Chondrocyte (in vitro differentiated cells): ENCODE results near the gene CDC42EP4. TPM values are rescaled to one million over a fixed set of nuclear protein-coding genes. Genes with fewer than 3 reads are reported as not detected.

Experiments used
- DNase-seq: peaks from one replicate; pipeline ENCODE4 v3.0.0; 2021; ENCODE audit warnings: mixed read lengths, low spot score
- H3K27ac Mint-ChIP-seq: one replicate; pipeline ENCODE4 v1.8.0; 2021; ENCODE audit warnings: mild to moderate bottlenecking, moderate library complexity, mixed read lengths; ENCODE audit not compliant: unreplicated experiment
- H3K27me3 Mint-ChIP-seq: 2 replicates; pipeline ENCODE4 v1.8.0; 2021; ENCODE audit warnings: low read depth, mixed read lengths
- H3K36me3 Mint-ChIP-seq: 2 replicates; pipeline ENCODE4 v1.8.0; 2021; ENCODE audit warnings: low read depth, mixed read lengths
- H3K4me1 Mint-ChIP-seq: 2 replicates; pipeline ENCODE4 v1.8.0; 2021; ENCODE audit warnings: low read depth, mild to moderate bottlenecking, mixed read lengths
- H3K4me3 Mint-ChIP-seq: one replicate; pipeline ENCODE4 v1.8.0; 2021; ENCODE audit warnings: mild to moderate bottlenecking, moderate library complexity, mixed read lengths; ENCODE audit not compliant: unreplicated experiment
- H3K9me3 Mint-ChIP-seq: 2 replicates; pipeline ENCODE4 v1.8.0; 2021; ENCODE audit warnings: low read depth, mixed read lengths
- total RNA-seq: library from RNA; stranded (reverse); gene quantifications from 3 replicates; pipeline ENCODE4 v1.2.1, GENCODE V29; 2021
- TF ChIP-seq, protein P1 (sequence below): fragments of 200-600 bp; sonication (generic); IDR thresholded peaks from 2 replicates; pipeline ENCODE4 v1.5.0; 2021; ENCODE audit warnings: antibody characterized with exemption, mild to moderate bottlenecking, moderate library complexity

Gene CDC42EP4
- total RNA-seq, 1 donor from 2014 or later, result 10.5 TPM

DNA sequence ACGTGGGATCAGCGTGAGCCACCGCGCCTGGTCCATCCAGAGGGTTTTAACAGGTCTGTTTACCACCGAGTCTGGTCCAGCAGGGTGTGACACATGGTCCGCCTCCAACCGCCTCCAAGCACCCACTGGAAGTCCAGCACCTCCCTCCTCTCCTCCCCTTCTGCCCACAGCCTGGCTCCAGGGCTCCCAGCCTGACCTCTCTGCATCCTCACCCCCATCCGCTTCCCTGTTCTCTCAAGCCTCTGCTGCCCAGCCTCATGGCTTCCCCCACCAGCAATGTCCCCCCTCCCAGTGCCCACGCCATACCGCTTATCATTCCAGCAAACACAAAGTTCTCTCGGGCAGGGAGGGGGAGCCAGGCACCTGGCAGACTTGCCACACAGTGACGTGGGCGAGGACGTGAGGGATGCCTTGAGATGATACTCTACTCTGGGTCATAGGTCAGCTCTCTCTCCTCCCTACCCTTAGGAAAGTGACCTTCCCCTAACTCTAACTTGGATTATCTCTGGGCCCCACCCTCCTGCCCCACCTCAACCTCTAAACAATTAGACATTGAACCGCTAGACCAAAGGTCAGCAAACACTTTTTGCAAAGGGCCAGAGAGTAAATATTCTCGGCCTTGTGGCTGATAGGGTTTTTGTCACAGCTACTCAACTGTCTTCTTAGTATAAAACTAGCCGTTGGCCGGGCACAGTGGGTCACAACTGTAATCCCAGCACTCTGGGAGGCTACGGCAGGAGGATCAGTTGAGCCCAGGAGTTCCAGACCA, 23.1 kb downstream of the CDC42EP4 start:
- peaks cover 2% of the 10 kb centered on the region for H3K36me3 Mint-ChIP-seq
- peaks cover 52% of the 10 kb centered on the region for H3K4me1 Mint-ChIP-seq
- TF ChIP-seq, protein P1, sequence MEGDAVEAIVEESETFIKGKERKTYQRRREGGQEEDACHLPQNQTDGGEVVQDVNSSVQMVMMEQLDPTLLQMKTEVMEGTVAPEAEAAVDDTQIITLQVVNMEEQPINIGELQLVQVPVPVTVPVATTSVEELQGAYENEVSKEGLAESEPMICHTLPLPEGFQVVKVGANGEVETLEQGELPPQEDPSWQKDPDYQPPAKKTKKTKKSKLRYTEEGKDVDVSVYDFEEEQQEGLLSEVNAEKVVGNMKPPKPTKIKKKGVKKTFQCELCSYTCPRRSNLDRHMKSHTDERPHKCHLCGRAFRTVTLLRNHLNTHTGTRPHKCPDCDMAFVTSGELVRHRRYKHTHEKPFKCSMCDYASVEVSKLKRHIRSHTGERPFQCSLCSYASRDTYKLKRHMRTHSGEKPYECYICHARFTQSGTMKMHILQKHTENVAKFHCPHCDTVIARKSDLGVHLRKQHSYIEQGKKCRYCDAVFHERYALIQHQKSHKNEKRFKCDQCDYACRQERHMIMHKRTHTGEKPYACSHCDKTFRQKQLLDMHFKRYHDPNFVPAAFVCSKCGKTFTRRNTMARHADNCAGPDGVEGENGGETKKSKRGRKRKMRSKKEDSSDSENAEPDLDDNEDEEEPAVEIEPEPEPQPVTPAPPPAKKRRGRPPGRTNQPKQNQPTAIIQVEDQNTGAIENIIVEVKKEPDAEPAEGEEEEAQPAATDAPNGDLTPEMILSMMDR, result no peak
- no peak overlapping the region for H3K4me3 Mint-ChIP-seq
- no peaks in the 10 kb centered on the region for H3K27me3 Mint-ChIP-seq
- H3K27ac Mint-ChIP-seq, result no peak overlapping the region
- no peak for DNase-seq
- no peaks in the 10 kb centered on the region for H3K9me3 Mint-ChIP-seq

DNA sequence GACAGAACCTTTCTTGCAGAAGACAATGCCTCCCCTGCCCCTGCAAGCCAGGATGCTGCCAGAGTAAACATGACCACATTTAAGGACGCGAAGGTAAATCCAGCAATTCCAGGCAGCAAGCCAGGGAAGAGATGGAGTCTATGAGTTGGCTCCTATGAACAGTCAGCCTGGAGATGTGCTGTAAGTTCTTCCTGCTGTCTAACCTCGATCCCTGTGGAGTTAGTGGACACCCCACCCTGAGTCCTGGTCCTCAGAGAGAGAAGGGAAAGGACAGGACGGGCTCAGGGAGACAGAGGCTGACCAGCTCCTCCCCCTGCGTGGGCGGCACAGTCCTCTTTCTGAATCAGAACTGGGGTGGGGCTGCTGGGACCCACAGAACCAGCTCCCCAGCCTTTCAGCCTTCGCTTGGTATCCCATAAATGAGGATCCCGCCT, 24.9 kb downstream of the CDC42EP4 start:
- Mint-ChIP-seq H3K36me3 (peaks cover 2% of the 10 kb centered on the region), H3K4me3 (no peak overlapping the region)
- no peak for DNase-seq

DNA sequence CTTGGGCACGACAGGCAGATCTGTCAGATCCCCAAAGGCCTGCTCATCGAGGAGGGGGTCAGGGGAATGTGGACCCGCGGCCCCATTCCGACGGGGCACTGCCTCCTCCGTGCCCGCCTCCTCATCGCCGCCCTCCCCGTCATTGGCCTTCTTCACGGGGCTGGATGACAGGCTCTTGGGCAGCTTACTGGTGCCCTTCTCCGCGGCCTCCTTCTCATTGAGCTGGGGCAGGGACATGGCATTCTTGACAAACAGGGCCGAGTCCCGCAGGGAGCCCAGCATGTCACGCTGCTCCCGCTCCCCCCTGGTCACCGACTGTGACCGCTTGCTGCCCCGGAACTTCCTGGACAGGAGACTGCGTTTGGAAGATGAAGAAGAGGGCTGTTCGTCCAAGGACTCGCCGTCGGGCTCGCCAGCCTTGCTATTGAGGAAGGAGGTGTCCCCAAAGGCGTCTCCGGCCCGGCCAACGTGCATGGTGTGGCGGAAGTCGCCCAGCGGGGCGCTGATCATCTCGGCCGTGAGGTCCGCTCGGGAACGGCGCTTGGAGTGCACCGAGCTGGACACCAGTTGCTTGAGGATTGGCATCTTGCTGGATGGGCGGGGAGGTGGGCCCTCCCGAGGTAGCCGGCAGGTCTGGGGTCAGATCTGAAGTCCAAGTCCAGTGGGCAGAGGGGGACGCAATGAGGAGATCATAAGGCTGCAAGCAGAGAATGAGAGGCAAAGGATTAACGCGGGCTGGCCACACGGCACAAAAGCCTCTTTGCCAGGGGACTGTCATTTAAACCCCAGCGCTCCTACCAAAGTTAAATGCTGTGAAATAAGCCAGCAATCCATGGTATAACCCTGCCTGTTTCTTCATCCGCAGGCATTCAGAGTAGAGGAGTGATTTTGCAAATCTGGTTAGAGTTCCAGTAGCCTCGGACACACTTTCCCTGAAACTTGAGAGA, 25.6 kb downstream of the CDC42EP4 start:
- H3K27me3 Mint-ChIP-seq, result no peaks in the 10 kb centered on the region
- H3K9me3 Mint-ChIP-seq, result no peaks in the 10 kb centered on the region
- no peak for DNase-seq
- peaks cover 34% of the 10 kb centered on the region for H3K4me1 Mint-ChIP-seq
- H3K36me3 Mint-ChIP-seq, result peaks cover 2% of the 10 kb centered on the region
- no peak overlapping the region for H3K4me3 Mint-ChIP-seq
- TF ChIP-seq, protein P1, result no peak
- no peak overlapping the region for H3K27ac Mint-ChIP-seq

More for the DNA sequence above, 24.9 kb downstream of the CDC42EP4 start:
- TF ChIP-seq, protein P1, result no peak
- Mint-ChIP-seq H3K27me3 (no peaks in the 10 kb centered on the region), H3K9me3 (no peaks in the 10 kb centered on the region), H3K27ac (no peak overlapping the region), H3K4me1 (peaks cover 41% of the 10 kb centered on the region)

DNA sequence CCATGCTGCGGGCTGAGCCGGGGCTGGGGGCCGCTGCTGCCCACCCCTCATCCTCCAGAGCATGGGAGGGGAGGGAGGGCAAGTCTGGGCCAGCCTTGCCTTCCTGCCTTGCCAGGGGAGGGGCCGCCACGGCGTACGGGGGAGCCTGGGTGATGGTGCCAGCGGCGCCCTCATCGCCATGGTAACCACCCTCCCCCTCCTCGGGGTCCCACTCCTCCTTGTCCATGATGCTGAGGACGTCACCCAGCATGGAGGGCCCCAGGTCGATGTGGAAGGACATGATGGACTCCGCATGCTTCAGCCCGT, 26.2 kb downstream of the CDC42EP4 start:
- peaks cover 2% of the 10 kb centered on the region for H3K36me3 Mint-ChIP-seq
- no peak for DNase-seq

More for the DNA sequence above, 26.2 kb downstream of the CDC42EP4 start:
- Mint-ChIP-seq H3K4me3 (no peak overlapping the region), H3K4me1 (peaks cover 29% of the 10 kb centered on the region), H3K27me3 (no peaks in the 10 kb centered on the region), H3K27ac (no peak overlapping the region), H3K9me3 (no peaks in the 10 kb centered on the region)
- TF ChIP-seq, protein P1, result no peak
